GM12864 (cell line): ENCODE measurements around the gene HAP1.

Experiments
- DNase-seq: peaks from one replicate; pipeline ENCODE4 v3.0.0-alpha.2; 2011; ENCODE audit warnings: low read depth
- H3K4me3 ChIP-seq: 2 replicates; pipeline ENCODE4 v1.5.1; 2011; ENCODE audit warnings: mild to moderate bottlenecking, low read depth, low read length, control low read depth
- TF ChIP-seq, protein P1 (sequence below): IDR thresholded peaks from 2 replicates; pipeline ENCODE4 v1.5.1; 2011; ENCODE audit warnings: low read depth, mild to moderate bottlenecking, moderate library complexity, low read length, control low read depth, inconsistent platforms; ENCODE audit errors: missing control alignments

Gene HAP1

DNA sequence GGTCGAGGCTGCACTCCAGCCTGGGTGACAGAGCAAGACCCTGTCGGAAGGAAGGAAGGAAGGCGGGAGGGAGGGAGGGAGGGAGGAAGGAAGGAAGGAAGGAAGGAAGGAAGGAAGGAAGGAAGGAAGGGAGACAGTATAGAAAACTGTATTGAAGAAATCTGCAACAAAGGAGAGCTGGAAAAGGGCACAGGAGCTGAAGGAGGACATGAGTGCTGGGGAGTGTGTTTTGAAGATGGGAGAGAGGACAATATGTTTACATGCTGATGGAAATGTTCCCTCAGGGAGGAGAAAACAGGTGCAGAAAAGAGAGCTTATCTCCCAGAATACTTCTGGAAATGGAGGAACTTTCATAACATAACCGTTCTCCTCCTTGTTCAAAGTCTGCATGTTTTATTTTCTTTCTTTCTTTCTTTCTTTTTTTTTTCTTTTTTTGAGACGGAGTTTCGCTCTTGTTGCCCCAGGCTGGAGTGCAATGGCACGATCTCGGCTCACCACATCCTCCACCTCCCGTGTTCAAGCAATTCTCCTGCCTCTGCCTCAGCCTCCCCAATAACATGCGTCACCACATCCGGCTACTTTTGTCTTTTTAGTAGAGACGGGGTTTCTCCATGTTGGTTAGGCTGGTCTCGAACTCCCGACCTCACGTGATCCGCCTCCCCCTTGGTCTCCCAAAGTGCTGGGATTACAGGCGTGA is 2.7 kb upstream of the HAP1 start:
- TF ChIP-seq, protein P1, sequence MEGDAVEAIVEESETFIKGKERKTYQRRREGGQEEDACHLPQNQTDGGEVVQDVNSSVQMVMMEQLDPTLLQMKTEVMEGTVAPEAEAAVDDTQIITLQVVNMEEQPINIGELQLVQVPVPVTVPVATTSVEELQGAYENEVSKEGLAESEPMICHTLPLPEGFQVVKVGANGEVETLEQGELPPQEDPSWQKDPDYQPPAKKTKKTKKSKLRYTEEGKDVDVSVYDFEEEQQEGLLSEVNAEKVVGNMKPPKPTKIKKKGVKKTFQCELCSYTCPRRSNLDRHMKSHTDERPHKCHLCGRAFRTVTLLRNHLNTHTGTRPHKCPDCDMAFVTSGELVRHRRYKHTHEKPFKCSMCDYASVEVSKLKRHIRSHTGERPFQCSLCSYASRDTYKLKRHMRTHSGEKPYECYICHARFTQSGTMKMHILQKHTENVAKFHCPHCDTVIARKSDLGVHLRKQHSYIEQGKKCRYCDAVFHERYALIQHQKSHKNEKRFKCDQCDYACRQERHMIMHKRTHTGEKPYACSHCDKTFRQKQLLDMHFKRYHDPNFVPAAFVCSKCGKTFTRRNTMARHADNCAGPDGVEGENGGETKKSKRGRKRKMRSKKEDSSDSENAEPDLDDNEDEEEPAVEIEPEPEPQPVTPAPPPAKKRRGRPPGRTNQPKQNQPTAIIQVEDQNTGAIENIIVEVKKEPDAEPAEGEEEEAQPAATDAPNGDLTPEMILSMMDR, result no peak
- H3K4me3 ChIP-seq, result no peak overlapping the region
- DNase-seq, result no peak

DNA sequence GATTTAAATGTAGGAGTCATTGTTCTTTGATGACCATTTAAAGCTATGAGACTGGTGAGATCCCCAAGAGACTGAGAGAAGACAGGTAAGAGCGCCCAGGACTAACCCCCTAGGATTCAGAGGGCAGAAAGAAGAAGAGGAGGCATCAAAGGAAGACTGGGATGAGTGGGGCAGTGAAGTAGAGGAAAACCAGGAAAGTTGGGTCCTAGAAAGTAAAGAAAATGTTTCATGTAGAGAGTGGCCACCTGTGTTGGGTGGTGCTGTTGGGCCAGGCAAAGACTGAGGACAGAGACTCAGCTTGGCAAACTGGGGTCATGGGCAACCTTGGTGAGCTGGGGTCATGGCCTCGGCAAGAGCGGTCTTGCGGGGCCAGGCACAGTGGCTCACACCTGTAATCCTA is 1.3 kb upstream of the HAP1 start:
- no peak for DNase-seq
- H3K4me3 ChIP-seq, result no peak overlapping the region
- TF ChIP-seq, protein P1, result no peak

DNA sequence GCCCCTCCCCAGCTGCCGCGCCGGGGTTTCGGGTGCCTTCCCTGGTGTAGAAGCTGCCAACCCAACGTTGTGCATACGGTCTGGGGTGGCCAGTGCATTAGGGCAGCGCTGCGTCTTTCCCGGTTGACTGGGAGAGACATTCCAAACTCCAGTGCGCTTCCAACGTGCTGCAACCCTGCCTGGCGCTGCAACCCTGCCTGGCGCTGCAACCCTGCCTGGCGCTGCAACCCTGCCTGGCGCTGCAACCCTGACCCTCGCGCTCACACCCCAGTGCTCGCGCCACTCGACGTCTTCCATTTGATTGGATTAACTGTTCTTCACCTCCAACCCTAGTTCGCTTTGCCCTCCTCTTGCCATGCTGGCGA is 488 bp upstream of the HAP1 start:
- no peak overlapping the region for H3K4me3 ChIP-seq
- TF ChIP-seq, protein P1, result no peak
- no peak for DNase-seq

DNA sequence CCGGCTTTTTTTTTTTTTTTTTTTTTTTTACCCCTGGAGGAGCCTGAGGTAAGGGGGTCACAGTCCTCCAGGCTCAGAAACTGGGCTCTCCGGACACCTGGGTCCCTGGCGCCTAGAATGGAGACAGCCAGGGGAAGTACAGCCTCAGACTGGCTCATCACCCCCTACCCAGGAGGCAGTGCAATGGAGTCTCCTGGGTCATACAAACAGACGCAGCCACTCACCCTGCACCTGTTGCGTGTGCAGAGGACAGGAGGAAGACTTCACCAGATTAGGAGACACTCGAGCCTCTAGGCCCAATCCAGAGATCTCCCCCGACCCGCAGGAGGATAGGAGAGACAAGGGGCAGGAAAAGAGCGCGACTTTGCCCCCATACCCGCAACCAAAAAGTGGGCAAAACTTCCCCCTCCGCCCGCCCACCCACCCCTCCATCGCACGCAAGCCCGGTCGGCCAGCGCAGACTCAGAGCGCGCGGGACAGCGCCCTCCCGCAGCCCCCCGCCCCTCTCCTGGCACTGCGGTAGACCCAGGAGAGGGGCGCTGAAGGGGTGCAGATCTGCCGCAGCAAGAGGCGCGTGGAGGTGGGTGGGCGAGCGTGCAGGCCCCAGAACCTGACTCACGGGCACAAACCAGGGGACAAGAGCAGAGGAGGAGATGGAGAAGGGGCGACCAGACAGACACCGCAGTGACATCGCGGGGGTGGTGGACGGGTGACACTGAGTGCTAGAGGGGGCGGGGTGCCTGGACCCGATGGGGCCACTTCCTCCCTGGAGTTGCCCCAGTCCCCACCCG is 900 bp downstream of the HAP1 start:
- DNase-seq, result no peak
- TF ChIP-seq, protein P1, result no peak
- H3K4me3 ChIP-seq, result no peak overlapping the region

- no peak for DNase-seq
- H3K4me3 ChIP-seq, result no peak overlapping the region
- TF ChIP-seq, protein P1, result no peak
Measured at GRCh38 chr17:41731836-41732235, 2.6 kb downstream of the HAP1 start.

DNA sequence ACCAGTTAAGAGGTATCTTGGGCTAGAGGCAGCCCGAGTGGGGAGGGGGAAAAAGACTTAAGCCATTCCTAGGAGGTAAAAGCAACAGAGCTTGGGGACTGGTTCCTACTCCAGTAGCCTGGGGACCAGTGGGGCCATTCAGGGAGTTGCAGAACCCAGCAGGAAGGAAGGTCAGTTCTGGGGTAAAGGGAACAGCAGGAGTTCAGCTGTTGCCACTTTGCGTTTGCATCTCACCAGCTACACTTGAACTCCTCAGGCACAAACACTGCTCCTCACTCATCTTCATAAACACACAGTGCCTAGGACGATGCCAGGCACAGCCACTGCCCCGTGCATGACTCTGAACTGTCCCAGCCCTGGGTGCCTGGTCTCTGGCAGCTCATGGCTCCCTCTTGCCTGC is 4.0 kb downstream of the HAP1 start:
- TF ChIP-seq, protein P1, result no peak
- no peak overlapping the region for H3K4me3 ChIP-seq
- DNase-seq, result no peak
